ENCODE measurements around the gene FCER2. TPM values are rescaled to one million over a fixed set of nuclear protein-coding genes. Genes with fewer than 3 reads are reported as not detected.
A peak's percentile ranks its signal among the peaks of the same experiment; 100 is the strongest.

FCER2 gene
- total RNA-seq, 1 experiment from 2014 or later: not detected

DNA sequence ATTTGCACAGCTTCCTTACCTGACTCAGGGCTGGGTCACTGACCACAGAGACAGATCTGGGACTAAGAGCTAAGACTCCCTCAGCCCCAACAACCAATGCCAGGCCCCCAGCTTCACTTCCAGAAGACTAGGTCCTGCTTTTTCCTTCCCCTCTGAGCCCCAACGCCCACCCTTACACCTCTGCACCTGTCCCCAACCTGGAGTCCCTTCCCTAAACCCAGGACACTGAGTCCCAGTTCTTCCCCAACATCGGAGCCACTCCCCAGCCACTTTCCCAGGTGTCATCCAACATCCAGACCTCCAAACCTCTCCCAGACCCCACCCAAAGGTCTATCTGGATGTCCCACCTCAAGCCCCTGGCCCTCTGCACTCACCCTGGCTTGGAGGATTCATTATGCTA is 2.9 kb downstream of the FCER2 start:
- no peak overlapping the region for H2AFZ ChIP-seq (ENCODE audit: low read length)
- H2BK15ac ChIP-seq (ENCODE audit: low read depth, low read length): no peak overlapping the region
- H3K23me2 ChIP-seq (ENCODE audit: insufficient read length, low read depth, low read length, poor library complexity, severe bottlenecking): no peaks in the 10 kb centered on the region
- H3K27me3 Mint-ChIP-seq (ENCODE audit: low read depth): peaks cover 66% of the 10 kb centered on the region
- H3K56ac ChIP-seq (ENCODE audit: insufficient read length, low read depth, low read length): no peak overlapping the region
- H2BK20ac ChIP-seq (ENCODE audit: low read depth, low read length, poor library complexity, severe bottlenecking): no peak overlapping the region
- no peak overlapping the region; a peak in 1 of 7 replicates for H3K27ac Mint-ChIP-seq
- H3T11ph ChIP-seq (ENCODE audit: low read length): no peak overlapping the region
- no peak overlapping the region for H3K9ac ChIP-seq (ENCODE audit: extremely low read depth, insufficient read length, low read length)
- no peak for DNase-seq
- no peaks in the 10 kb centered on the region for H3K79me2 ChIP-seq (ENCODE audit: insufficient read depth, low read length)
- no peaks in the 10 kb centered on the region for H3K27me3 ChIP-seq (ENCODE audit: insufficient read depth, low read length)
- H3K4me1 Mint-ChIP-seq: peaks cover 8 to 28% of the 10 kb centered on the region in 2 experiments
- no peak overlapping the region for H3K27ac ChIP-seq (ENCODE audit: insufficient read length, low read depth, low read length)
- H4K8ac ChIP-seq (replicated peaks; ENCODE audit: insufficient read length, low read depth, low read length): no peak overlapping the region
- no peak overlapping the region for H2BK12ac ChIP-seq (ENCODE audit: insufficient read length, low read depth, low read length)
- H4K91ac ChIP-seq (ENCODE audit: insufficient read length, low read depth, low read length): no peak overlapping the region
- no peaks in the 10 kb centered on the region for H4K20me1 ChIP-seq (ENCODE audit: control insufficient read depth, insufficient read depth, insufficient read length)
- H2BK120ac ChIP-seq (ENCODE audit: low read depth, low read length, poor library complexity, severe bottlenecking): no peak overlapping the region
- no peak overlapping the region for H3K4me3 Mint-ChIP-seq
- H3K4me1 ChIP-seq (ENCODE audit: insufficient read depth, low read length): no peaks in the 10 kb centered on the region; the same call in 1 of the 2 replicates
- H3K23ac ChIP-seq (ENCODE audit: insufficient read length, low read depth, low read length): no peak overlapping the region
- H2AK5ac ChIP-seq (ENCODE audit: insufficient read length, low read length): no peak overlapping the region
- TF ChIP-seq, protein P1, sequence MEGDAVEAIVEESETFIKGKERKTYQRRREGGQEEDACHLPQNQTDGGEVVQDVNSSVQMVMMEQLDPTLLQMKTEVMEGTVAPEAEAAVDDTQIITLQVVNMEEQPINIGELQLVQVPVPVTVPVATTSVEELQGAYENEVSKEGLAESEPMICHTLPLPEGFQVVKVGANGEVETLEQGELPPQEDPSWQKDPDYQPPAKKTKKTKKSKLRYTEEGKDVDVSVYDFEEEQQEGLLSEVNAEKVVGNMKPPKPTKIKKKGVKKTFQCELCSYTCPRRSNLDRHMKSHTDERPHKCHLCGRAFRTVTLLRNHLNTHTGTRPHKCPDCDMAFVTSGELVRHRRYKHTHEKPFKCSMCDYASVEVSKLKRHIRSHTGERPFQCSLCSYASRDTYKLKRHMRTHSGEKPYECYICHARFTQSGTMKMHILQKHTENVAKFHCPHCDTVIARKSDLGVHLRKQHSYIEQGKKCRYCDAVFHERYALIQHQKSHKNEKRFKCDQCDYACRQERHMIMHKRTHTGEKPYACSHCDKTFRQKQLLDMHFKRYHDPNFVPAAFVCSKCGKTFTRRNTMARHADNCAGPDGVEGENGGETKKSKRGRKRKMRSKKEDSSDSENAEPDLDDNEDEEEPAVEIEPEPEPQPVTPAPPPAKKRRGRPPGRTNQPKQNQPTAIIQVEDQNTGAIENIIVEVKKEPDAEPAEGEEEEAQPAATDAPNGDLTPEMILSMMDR (conservative IDR thresholded peaks at IDR 0.05): no peak
- no CpG with 5 or more reads among the region's 2 CpGs for WGBS (ENCODE audit: extremely low coverage, insufficient read length, low lambda C conversion rate)
- no peaks in the 10 kb centered on the region; a peak in 1 of 7 replicates for H3K36me3 Mint-ChIP-seq (ENCODE audit: insufficient read depth in 1 of 3, low read depth in 3 of 3)
- H3K4ac ChIP-seq (ENCODE audit: low read depth, low read length): no peak overlapping the region
- H4K5ac ChIP-seq (ENCODE audit: insufficient read length, low read depth, low read length): no peak overlapping the region
- H3K9me3 ChIP-seq (ENCODE audit: control insufficient read depth, low read depth, low read length): no peaks in the 10 kb centered on the region
- H3K4me2 ChIP-seq (ENCODE audit: insufficient read depth, insufficient read length, low read length): no peak overlapping the region
- H2BK5ac ChIP-seq (ENCODE audit: insufficient read length, low read length): no peak overlapping the region
- H3K14ac ChIP-seq (ENCODE audit: insufficient read depth, low read length): peak overlapping the region; percentile 63; the same call in 1 of the 2 replicates
- H3K18ac ChIP-seq (ENCODE audit: insufficient read length, low read depth, low read length): no peak overlapping the region
- H3K9me3 Mint-ChIP-seq: no peaks in the 10 kb centered on the region
- no peaks in the 10 kb centered on the region for H3K79me1 ChIP-seq (ENCODE audit: insufficient read depth, low read depth, low read length, poor library complexity, severe bottlenecking)
